ENCODE measurements around the gene GADL1. TPM values are rescaled to one million over a fixed set of nuclear protein-coding genes. Genes with fewer than 3 reads are reported as not detected.

The GADL1 gene
- total and polyA plus RNA-seq, 12 donors, result 0.06 to 0.55 (median 0.13) TPM; not detected in 3

DNA sequence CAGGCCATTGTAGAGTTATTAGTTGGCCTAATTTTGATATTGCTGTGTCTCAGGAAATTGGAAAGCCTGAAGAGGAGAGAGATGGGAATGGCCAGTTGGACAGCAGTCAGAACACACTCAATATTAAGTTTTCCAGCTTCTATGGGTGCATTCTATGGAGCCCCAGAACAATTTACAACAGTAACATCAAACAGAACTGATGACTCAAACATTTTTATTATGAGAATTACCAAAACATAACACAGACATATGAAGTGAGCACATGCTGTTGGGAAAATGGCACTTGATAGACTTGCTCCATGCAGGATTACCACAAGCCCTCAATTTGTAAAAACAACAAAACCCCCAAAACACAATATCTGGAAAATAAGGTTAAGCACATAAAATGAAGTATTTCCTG is 104.3 kb downstream of the GADL1 start:
- H3K9me3 ChIP-seq (replicated peaks in 1 of 3), result no peaks in the 10 kb centered on the region
- intact Hi-C loops (cut with DNase I), result no loop called here
- H3K4me3 ChIP-seq, result no peak overlapping the region
- H3K36me3 ChIP-seq (replicated peaks in 1 of 2), result no peaks in the 10 kb centered on the region
- no peak overlapping the region for H3K27ac ChIP-seq
- TF ChIP-seq POLR2A (IDR thresholded peaks at IDR 0.05), result no peak
- TF ChIP-seq, protein P1, sequence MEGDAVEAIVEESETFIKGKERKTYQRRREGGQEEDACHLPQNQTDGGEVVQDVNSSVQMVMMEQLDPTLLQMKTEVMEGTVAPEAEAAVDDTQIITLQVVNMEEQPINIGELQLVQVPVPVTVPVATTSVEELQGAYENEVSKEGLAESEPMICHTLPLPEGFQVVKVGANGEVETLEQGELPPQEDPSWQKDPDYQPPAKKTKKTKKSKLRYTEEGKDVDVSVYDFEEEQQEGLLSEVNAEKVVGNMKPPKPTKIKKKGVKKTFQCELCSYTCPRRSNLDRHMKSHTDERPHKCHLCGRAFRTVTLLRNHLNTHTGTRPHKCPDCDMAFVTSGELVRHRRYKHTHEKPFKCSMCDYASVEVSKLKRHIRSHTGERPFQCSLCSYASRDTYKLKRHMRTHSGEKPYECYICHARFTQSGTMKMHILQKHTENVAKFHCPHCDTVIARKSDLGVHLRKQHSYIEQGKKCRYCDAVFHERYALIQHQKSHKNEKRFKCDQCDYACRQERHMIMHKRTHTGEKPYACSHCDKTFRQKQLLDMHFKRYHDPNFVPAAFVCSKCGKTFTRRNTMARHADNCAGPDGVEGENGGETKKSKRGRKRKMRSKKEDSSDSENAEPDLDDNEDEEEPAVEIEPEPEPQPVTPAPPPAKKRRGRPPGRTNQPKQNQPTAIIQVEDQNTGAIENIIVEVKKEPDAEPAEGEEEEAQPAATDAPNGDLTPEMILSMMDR (IDR thresholded peaks at IDR 0.05), result no peak
- peaks cover 5 to 11% of the 10 kb centered on the region in 2 donors for H3K4me1 ChIP-seq (replicated peaks in 1 of 2)
- no peak for DNase-seq
- H3K27me3 ChIP-seq, result no peaks in the 10 kb centered on the region

DNA sequence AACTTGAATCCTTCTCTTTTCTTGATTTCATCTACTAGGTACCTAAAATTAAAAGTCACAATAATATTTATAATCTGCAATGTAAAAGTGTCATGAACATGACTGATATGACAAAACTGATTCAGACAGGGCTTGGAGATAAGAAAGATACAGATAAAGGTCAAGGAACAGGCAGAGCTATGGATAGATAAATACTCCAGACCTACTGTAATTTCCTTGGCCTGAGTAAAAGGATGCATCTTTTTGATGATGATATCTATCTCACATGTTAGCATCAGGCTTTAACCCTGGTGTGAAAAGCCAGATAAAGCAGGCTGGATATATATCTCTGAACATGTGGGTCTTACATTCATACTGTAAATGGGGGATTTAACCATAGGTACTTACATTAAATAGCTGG is 108.1 kb downstream of the GADL1 start:
- DNase-seq, result no peak
- Histone ChIP-seq H3K27ac (no peak overlapping the region), H3K36me3 (replicated peaks in 1 of 2) (no peaks in the 10 kb centered on the region), H3K4me3 (no peak overlapping the region), H3K9me3 (replicated peaks in 1 of 3) (no peaks in the 10 kb centered on the region), H3K27me3 (no peaks in the 10 kb centered on the region), H3K4me1 (replicated peaks in 1 of 2) (peaks cover 5 to 11% of the 10 kb centered on the region in 2 donors)
- intact Hi-C loops (cut with DNase I), result no loop called here
- TF ChIP-seq, protein P1 (IDR thresholded peaks at IDR 0.05), result no peak
- TF ChIP-seq POLR2A (IDR thresholded peaks at IDR 0.05), result no peak

DNA sequence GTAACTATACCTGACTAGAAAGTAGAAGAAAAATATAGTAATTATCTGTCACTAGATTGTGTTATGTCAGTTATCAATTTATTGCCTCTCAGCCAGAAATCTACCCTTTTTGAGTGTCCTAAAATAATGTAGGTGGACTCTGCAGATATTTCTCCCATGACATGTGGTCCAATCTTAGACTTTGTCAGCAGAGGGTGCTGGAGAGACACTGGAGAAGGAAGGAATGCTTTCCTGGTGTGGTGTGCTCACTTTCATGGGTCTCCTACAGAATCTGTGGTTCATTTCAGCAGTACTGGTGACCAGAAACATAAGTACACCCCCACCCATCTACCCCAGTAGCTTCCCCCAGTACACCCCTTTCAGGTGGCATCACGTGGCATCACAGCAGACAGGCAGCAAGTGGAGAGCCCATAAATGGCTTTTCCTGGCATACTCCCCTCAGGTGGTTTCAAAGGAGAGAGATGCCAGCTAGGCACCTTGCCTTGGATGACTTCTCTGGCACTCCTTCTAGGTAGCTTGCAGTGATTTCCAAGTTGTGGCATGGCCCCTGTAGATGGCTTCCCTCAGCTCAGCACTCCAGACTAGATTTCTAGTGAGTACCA is 114.7 kb downstream of the GADL1 start:
- intact Hi-C loops (cut with DNase I), result no loop called here
- Histone ChIP-seq H3K4me3 (no peak overlapping the region), H3K27ac (no peak overlapping the region), H3K4me1 (replicated peaks in 1 of 2) (no peaks in the 10 kb centered on the region), H3K9me3 (replicated peaks in 1 of 3) (no peaks in the 10 kb centered on the region), H3K27me3 (no peaks in the 10 kb centered on the region), H3K36me3 (replicated peaks in 1 of 2) (no peaks in the 10 kb centered on the region)
- 72 to 100% (median 90%) methylated on average over 1 of the region's 1 CpG for WGBS, 4 donors
- DNase-seq, result no peak
- no peak for TF ChIP-seq POLR2A (IDR thresholded peaks at IDR 0.05)
- TF ChIP-seq, protein P1 (IDR thresholded peaks at IDR 0.05), result peak in 4 of 6 experiments; percentile 10 to 27 (median 18)

DNA sequence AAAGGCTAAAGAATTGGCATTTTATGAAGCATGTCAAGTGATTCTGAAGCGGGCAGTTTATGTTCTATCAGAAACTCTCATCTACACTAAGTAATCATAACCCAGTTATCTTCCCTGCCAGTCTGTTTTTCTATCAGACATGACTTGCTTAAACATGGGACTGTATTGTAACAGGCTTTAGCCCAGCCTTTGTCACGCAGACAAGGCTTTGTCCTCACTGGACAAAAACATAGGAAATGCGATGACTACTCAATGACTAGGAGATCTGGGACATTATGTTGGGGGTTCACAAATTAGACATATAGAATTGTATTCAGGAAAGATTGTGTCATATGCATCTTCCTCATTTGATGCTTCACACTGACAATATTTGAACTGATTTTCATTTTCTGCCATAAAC is 115.5 kb downstream of the GADL1 start:
- TF ChIP-seq, protein P1 (IDR thresholded peaks at IDR 0.05), result no peak
- no peak for TF ChIP-seq POLR2A (IDR thresholded peaks at IDR 0.05)
- WGBS, 4 donors, result 89 to 95% (median 90%) methylated on average over 3 of the region's 3 CpGs
- intact Hi-C loops (cut with DNase I), result no loop called here

More for the DNA sequence above, 115.5 kb downstream of the GADL1 start:
- Histone ChIP-seq H3K36me3 (replicated peaks in 1 of 2) (no peaks in the 10 kb centered on the region), H3K4me3 (no peak overlapping the region), H3K4me1 (replicated peaks in 1 of 2) (no peaks in the 10 kb centered on the region), H3K27me3 (no peaks in the 10 kb centered on the region), H3K9me3 (replicated peaks in 1 of 3) (no peaks in the 10 kb centered on the region), H3K27ac (no peak overlapping the region)
- DNase-seq, result no peak

All from adrenal gland (tissue), 12 donors.